ENCODE data around the gene ABHD3.

DNA sequence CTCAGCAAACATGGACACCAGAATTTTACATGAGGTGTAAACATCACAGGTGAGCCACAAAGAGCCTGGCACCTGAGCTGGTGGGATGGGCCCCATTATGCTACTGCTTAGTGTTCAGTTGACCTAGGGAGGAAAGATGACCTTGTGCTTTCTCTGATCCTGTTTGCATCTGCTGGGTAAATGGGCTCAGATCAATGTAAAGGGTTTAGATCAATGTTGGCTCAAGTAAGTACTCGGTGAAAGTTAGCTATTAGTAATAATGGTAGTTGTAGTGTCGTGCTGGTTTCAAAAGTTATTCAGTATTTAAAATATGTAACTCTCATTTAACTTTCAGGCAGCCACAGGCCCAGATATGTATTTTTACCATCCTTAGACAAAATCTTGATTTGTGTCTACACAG lies 19.8 kb downstream of the ABHD3 start:
- TF ChIP-seq MYC (IDR thresholded peaks at IDR 0.05; ENCODE audit: low read depth, low read length) (no peak), POLR2A (IDR thresholded peaks at IDR 0.05; ENCODE audit: low read depth, low read length) (no peak), EZH2 (IDR thresholded peaks at IDR 0.05; ENCODE audit: borderline replicate concordance, low read depth, low read length, severe bottlenecking) (no peak), POLR2AphosphoS5 (IDR thresholded peaks at IDR 0.05; ENCODE audit: insufficient read depth, low read depth, low read length) (no peak)
- TF ChIP-seq, protein P1, sequence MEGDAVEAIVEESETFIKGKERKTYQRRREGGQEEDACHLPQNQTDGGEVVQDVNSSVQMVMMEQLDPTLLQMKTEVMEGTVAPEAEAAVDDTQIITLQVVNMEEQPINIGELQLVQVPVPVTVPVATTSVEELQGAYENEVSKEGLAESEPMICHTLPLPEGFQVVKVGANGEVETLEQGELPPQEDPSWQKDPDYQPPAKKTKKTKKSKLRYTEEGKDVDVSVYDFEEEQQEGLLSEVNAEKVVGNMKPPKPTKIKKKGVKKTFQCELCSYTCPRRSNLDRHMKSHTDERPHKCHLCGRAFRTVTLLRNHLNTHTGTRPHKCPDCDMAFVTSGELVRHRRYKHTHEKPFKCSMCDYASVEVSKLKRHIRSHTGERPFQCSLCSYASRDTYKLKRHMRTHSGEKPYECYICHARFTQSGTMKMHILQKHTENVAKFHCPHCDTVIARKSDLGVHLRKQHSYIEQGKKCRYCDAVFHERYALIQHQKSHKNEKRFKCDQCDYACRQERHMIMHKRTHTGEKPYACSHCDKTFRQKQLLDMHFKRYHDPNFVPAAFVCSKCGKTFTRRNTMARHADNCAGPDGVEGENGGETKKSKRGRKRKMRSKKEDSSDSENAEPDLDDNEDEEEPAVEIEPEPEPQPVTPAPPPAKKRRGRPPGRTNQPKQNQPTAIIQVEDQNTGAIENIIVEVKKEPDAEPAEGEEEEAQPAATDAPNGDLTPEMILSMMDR (IDR thresholded peaks at IDR 0.05; ENCODE audit: extremely low read depth in 1 of 2, insufficient read depth in 1 of 2, low read depth in 1 of 2, low read length in 2 of 2) = no peak
- TF ChIP-seq, protein P2, sequence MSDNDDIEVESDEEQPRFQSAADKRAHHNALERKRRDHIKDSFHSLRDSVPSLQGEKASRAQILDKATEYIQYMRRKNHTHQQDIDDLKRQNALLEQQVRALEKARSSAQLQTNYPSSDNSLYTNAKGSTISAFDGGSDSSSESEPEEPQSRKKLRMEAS (IDR thresholded peaks at IDR 0.05; ENCODE audit: insufficient read depth, insufficient read length) = no peak

Data from endothelial cell of umbilical vein (primary cell).